Measurements from ENCODE around the gene MYLK4.

MYLK4 gene

GRCh38 chr6:2716936-2717700, 33.6 kb downstream of the MYLK4 start:
- no peak for ATAC-seq
- no peak for DNase-seq (ENCODE audit: low spot score in 2 of 2)
- Mint-ChIP-seq H3K4me3 (no peak overlapping the region), H3K27ac (no peak overlapping the region), H3K36me3 (no peaks in the 10 kb centered on the region), H3K9me3 (peaks cover 1% of the 10 kb centered on the region), H3K4me1 (no peaks in the 10 kb centered on the region)

- H3K9me3 Mint-ChIP-seq: no peaks in the 10 kb centered on the region
- ATAC-seq (no peak), DNase-seq (ENCODE audit: low spot score in 2 of 2) (no peak)
- H3K36me3 Mint-ChIP-seq: no peaks in the 10 kb centered on the region
- H3K4me3 Mint-ChIP-seq: no peak overlapping the region
- H3K4me1 Mint-ChIP-seq: no peaks in the 10 kb centered on the region
- H3K27ac Mint-ChIP-seq: no peak overlapping the region
Observed at GRCh38 chr6:2715737-2716136, 35.0 kb downstream of the MYLK4 start.

- no peak overlapping the region for H3K27ac Mint-ChIP-seq
- ATAC-seq (peak; percentile 44), DNase-seq (ENCODE audit: low spot score in 2 of 2) (no peak)
- H3K4me1 Mint-ChIP-seq: no peaks in the 10 kb centered on the region
- H3K9me3 Mint-ChIP-seq: no peaks in the 10 kb centered on the region
- no peaks in the 10 kb centered on the region for H3K36me3 Mint-ChIP-seq
- no peak overlapping the region for H3K4me3 Mint-ChIP-seq
Observed at GRCh38 chr6:2714111-2714895, 36.4 kb downstream of the MYLK4 start.

- ATAC-seq (no peak), DNase-seq (ENCODE audit: low spot score in 2 of 2) (no peak)
- Mint-ChIP-seq H3K9me3 (no peaks in the 10 kb centered on the region), H3K4me3 (no peak overlapping the region), H3K36me3 (no peaks in the 10 kb centered on the region), H3K27ac (no peak overlapping the region), H3K4me1 (no peaks in the 10 kb centered on the region)
Observed at GRCh38 chr6:2713473-2714110, 37.1 kb downstream of the MYLK4 start.

- ATAC-seq (no peak), DNase-seq (ENCODE audit: low spot score in 2 of 2) (no peak)
- Mint-ChIP-seq H3K4me3 (no peak overlapping the region), H3K9me3 (no peaks in the 10 kb centered on the region), H3K4me1 (no peaks in the 10 kb centered on the region), H3K27ac (no peak overlapping the region), H3K36me3 (no peaks in the 10 kb centered on the region)
Observed at GRCh38 chr6:2712102-2712501, 38.6 kb downstream of the MYLK4 start.

- Mint-ChIP-seq H3K36me3 (no peaks in the 10 kb centered on the region), H3K4me3 (no peak overlapping the region), H3K9me3 (no peaks in the 10 kb centered on the region), H3K4me1 (no peaks in the 10 kb centered on the region), H3K27ac (no peak overlapping the region)
- no peak for DNase-seq (ENCODE audit: low spot score in 2 of 2)
- no peak for ATAC-seq
Observed at GRCh38 chr6:2710412-2710811, 40.3 kb downstream of the MYLK4 start.

GRCh38 chr6:2708456-2708855, 42.3 kb downstream of the MYLK4 start:
- Mint-ChIP-seq H3K9me3 (no peaks in the 10 kb centered on the region), H3K36me3 (no peaks in the 10 kb centered on the region), H3K4me1 (no peaks in the 10 kb centered on the region), H3K4me3 (no peak overlapping the region), H3K27ac (no peak overlapping the region)
- no peak for DNase-seq (ENCODE audit: low spot score in 2 of 2)
- no peak for ATAC-seq

GRCh38 chr6:2706558-2706957, 44.2 kb downstream of the MYLK4 start:
- Mint-ChIP-seq H3K4me3 (no peak overlapping the region), H3K27ac (no peak overlapping the region), H3K4me1 (no peaks in the 10 kb centered on the region), H3K9me3 (no peaks in the 10 kb centered on the region), H3K36me3 (no peaks in the 10 kb centered on the region)
- DNase-seq (ENCODE audit: low spot score in 2 of 2) (no peak), ATAC-seq (no peak)

- Mint-ChIP-seq H3K9me3 (no peaks in the 10 kb centered on the region), H3K4me3 (no peak overlapping the region), H3K36me3 (no peaks in the 10 kb centered on the region), H3K4me1 (no peaks in the 10 kb centered on the region), H3K27ac (no peak overlapping the region)
- DNase-seq (ENCODE audit: low spot score in 2 of 2): no peak
- ATAC-seq: no peak
Observed at GRCh38 chr6:2705256-2705655, 45.5 kb downstream of the MYLK4 start.

- Mint-ChIP-seq H3K36me3 (no peaks in the 10 kb centered on the region), H3K4me1 (no peaks in the 10 kb centered on the region), H3K9me3 (no peaks in the 10 kb centered on the region), H3K4me3 (no peak overlapping the region), H3K27ac (no peak overlapping the region)
- ATAC-seq (no peak), DNase-seq (ENCODE audit: low spot score in 2 of 2) (no peak)
Observed at GRCh38 chr6:2697291-2697690, 53.4 kb downstream of the MYLK4 start.

GRCh38 chr6:2695454-2696095, 55.1 kb downstream of the MYLK4 start:
- DNase-seq (ENCODE audit: low spot score in 2 of 2): no peak
- no peak for ATAC-seq
- Mint-ChIP-seq H3K4me1 (no peaks in the 10 kb centered on the region), H3K27ac (no peak overlapping the region), H3K36me3 (no peaks in the 10 kb centered on the region), H3K4me3 (no peak overlapping the region), H3K9me3 (no peaks in the 10 kb centered on the region)

GRCh38 chr6:2693231-2693630, 57.5 kb downstream of the MYLK4 start:
- ATAC-seq: no peak
- no peak overlapping the region for H3K27ac Mint-ChIP-seq

GRCh38 chr6:2688401-2689064, 62.2 kb downstream of the MYLK4 start:
- Mint-ChIP-seq H3K36me3 (no peaks in the 10 kb centered on the region), H3K9me3 (no peaks in the 10 kb centered on the region), H3K27ac (no peak overlapping the region), H3K4me3 (no peak overlapping the region), H3K4me1 (no peaks in the 10 kb centered on the region)
- no peak for DNase-seq (ENCODE audit: low spot score in 2 of 2)
- ATAC-seq: peak; percentile 73

More at GRCh38 chr6:2693231-2693630, 57.5 kb downstream of the MYLK4 start:
- H3K36me3 Mint-ChIP-seq: no peaks in the 10 kb centered on the region
- no peaks in the 10 kb centered on the region for H3K9me3 Mint-ChIP-seq
- H3K4me1 Mint-ChIP-seq: no peaks in the 10 kb centered on the region
- H3K4me3 Mint-ChIP-seq: no peak overlapping the region
- DNase-seq (ENCODE audit: low spot score in 2 of 2): no peak

- ATAC-seq (no peak), DNase-seq (ENCODE audit: low spot score in 2 of 2) (no peak)
- no peak overlapping the region for H3K4me3 Mint-ChIP-seq
- no peaks in the 10 kb centered on the region for H3K9me3 Mint-ChIP-seq
- no peaks in the 10 kb centered on the region for H3K36me3 Mint-ChIP-seq
- H3K27ac Mint-ChIP-seq: no peak overlapping the region
- no peaks in the 10 kb centered on the region for H3K4me1 Mint-ChIP-seq
Observed at GRCh38 chr6:2687456-2687855, 63.3 kb downstream of the MYLK4 start.

- no peak overlapping the region for H3K27ac Mint-ChIP-seq
Observed at GRCh38 chr6:2686515-2686914, 64.2 kb downstream of the MYLK4 start.

More at GRCh38 chr6:2686515-2686914, 64.2 kb downstream of the MYLK4 start:
- Mint-ChIP-seq H3K9me3 (no peaks in the 10 kb centered on the region), H3K4me3 (no peak overlapping the region), H3K4me1 (no peaks in the 10 kb centered on the region), H3K36me3 (no peaks in the 10 kb centered on the region)
- DNase-seq (ENCODE audit: low spot score in 2 of 2) (no peak), ATAC-seq (no peak)

Data from stimulated activated effector memory CD8-positive, alpha-beta T cell treated with anti-CD3 and anti-CD28 coated beads, Interleukin-12 subunit alpha, Interleukin-12 subunit beta, amount 100 ng/mL, for 72 hours (primary cell).